ENCODE results near the gene FAM181A.
A peak's percentile ranks its signal among the peaks of the same experiment; 100 is the strongest.

FAM181A gene

GRCh38 chr14:93961620-93962019 is 34.5 kb downstream of the FAM181A start:
- Mint-ChIP-seq H3K4me1 (peaks cover 70% of the 10 kb centered on the region), H3K4me3 (no peak overlapping the region), H3K36me3 (ENCODE audit: low read depth) (no peaks in the 10 kb centered on the region), H3K27me3 (ENCODE audit: low read depth, poor library complexity) (peaks cover 15% of the 10 kb centered on the region), H3K9me3 (no peaks in the 10 kb centered on the region), H3K27ac (no peak overlapping the region)
- TF ChIP-seq CTCF (IDR thresholded peaks at IDR 0.05): no peak
- DNase-seq: no peak

GRCh38 chr14:93962701-93963601 is 35.8 kb downstream of the FAM181A start:
- peak overlapping the region; percentile 93 for H3K27ac Mint-ChIP-seq
- peak; percentile 38 for DNase-seq
- H3K4me3 Mint-ChIP-seq: peak overlapping the region; percentile 33
- peaks cover 61% of the 10 kb centered on the region for H3K4me1 Mint-ChIP-seq
- no peaks in the 10 kb centered on the region for H3K9me3 Mint-ChIP-seq
- TF ChIP-seq CTCF (IDR thresholded peaks at IDR 0.05): no peak
- peaks cover 18% of the 10 kb centered on the region for H3K27me3 Mint-ChIP-seq (ENCODE audit: low read depth, poor library complexity)
- H3K36me3 Mint-ChIP-seq (ENCODE audit: low read depth): no peaks in the 10 kb centered on the region

- no peak for TF ChIP-seq CTCF (IDR thresholded peaks at IDR 0.05)
- no peak overlapping the region for H3K27ac Mint-ChIP-seq
- H3K36me3 Mint-ChIP-seq (ENCODE audit: low read depth): no peaks in the 10 kb centered on the region
- DNase-seq: no peak
- H3K4me3 Mint-ChIP-seq: peak overlapping the region; percentile 33
- H3K9me3 Mint-ChIP-seq: no peaks in the 10 kb centered on the region
- peaks cover 23% of the 10 kb centered on the region for H3K27me3 Mint-ChIP-seq (ENCODE audit: low read depth, poor library complexity)
- peaks cover 60% of the 10 kb centered on the region for H3K4me1 Mint-ChIP-seq
These were observed 36.5 kb downstream of the FAM181A start for GRCh38 chr14:93963692-93964091.

GRCh38 chr14:93964281-93964680 is 37.1 kb downstream of the FAM181A start:
- Mint-ChIP-seq H3K4me3 (no peak overlapping the region), H3K27me3 (ENCODE audit: low read depth, poor library complexity) (peaks cover 29% of the 10 kb centered on the region), H3K4me1 (peaks cover 54% of the 10 kb centered on the region), H3K27ac (no peak overlapping the region), H3K9me3 (no peaks in the 10 kb centered on the region), H3K36me3 (ENCODE audit: low read depth) (no peaks in the 10 kb centered on the region)
- no peak for DNase-seq
- TF ChIP-seq CTCF (IDR thresholded peaks at IDR 0.05): no peak

- Mint-ChIP-seq H3K27ac (peak overlapping the region; percentile 10), H3K4me3 (no peak overlapping the region), H3K36me3 (ENCODE audit: low read depth) (no peaks in the 10 kb centered on the region), H3K9me3 (no peaks in the 10 kb centered on the region), H3K27me3 (ENCODE audit: low read depth, poor library complexity) (peaks cover 31% of the 10 kb centered on the region), H3K4me1 (peaks cover 49% of the 10 kb centered on the region)
- no peak for DNase-seq
- TF ChIP-seq CTCF (IDR thresholded peaks at IDR 0.05): no peak
These were observed 37.7 kb downstream of the FAM181A start for GRCh38 chr14:93964820-93965286.
